B cell (primary cell): ENCODE data around the gene ZFR. TPM values are rescaled to one million over a fixed set of nuclear protein-coding genes. Genes with fewer than 3 reads are reported as not detected.
"Not testable (repeated sequence)": the region's sequence is repeated elsewhere in the genome, so short reads cannot be mapped to it uniquely, and the experiment has no call there.

ENCODE experiments used
- ATAC-seq: fragments of 200-7000 bp; cut with Tn5 transposase; one replicate; pipeline ENCODE4 v1.10.0; 2021; ENCODE audit warnings: low read depth, mild to moderate bottlenecking, moderate number of reproducible peaks, moderate library complexity
- CTCF ChIA-PET: fragments of 350-600 bp; sonication (Branson Sonifier 250); formaldehyde crosslinking; loops from one replicate; lab custom pipeline; 2021; ENCODE audit warnings: antibody characterized with exemption, inconsistent platforms; lab: Charles Lee
- POLR2A ChIA-PET: fragments of 350-600 bp; sonication (Branson Sonifier 250); formaldehyde crosslinking; loops from one replicate; lab custom pipeline; 2021; ENCODE audit warnings: antibody characterized with exemption; lab: Charles Lee
- DNase-seq: peaks from one replicate; pipeline ENCODE4 v3.0.0; 2013
- H2AFZ ChIP-seq: 2 replicates; pipeline ENCODE4 v1.6.1; 2012; ENCODE audit warnings: mild to moderate bottlenecking, low read depth, low read length; ENCODE audit not compliant: insufficient read depth, poor library complexity, severe bottlenecking
- H3K27ac ChIP-seq, 2 donors: 1 replicate in 1 of 2; 2 replicates in 1 of 2; pipeline ENCODE4 v1.5.1; 2012 to 2013; ENCODE audit warnings: low read length in 2 of 2, mild to moderate bottlenecking in 2 of 2, moderate library complexity in 1 of 2
- H3K27me3 ChIP-seq, 4 experiments: fragments of 200-600 bp in 1 of 4; sonication (generic) in 1 of 4; replicated peaks in 1 of 4; 1 replicate in 2 of 4; 2 replicates in 2 of 4; pipeline versions ENCODE4 v1.6.1 to v1.7.0; 2013 to 2016; ENCODE audit warnings: low read length in 3 of 4, mild to moderate bottlenecking in 2 of 4, mixed read lengths in 1 of 4, moderate library complexity in 1 of 4; ENCODE audit not compliant: insufficient read depth in 4 of 4, control insufficient read depth in 3 of 4; ENCODE audit errors: control extremely low read depth in 1 of 4
- H3K36me3 ChIP-seq, 2 experiments: replicated peaks in 1 of 2; 1 replicate in 1 of 2; 2 replicates in 1 of 2; pipeline versions ENCODE4 v1.6.1 to v1.7.1; 2013; ENCODE audit warnings: low read length in 1 of 2; ENCODE audit not compliant: insufficient read depth in 2 of 2, control insufficient read depth in 1 of 2; ENCODE audit errors: control extremely low read depth in 1 of 2, extremely low read depth in 1 of 2
- H3K4me1 ChIP-seq, 2 donors: fragments of 200-600 bp in 1 of 2; sonication (generic) in 1 of 2; 1 replicate in 1 of 2; 2 replicates in 1 of 2; pipeline versions ENCODE4 v1.5.1 to v1.6.1; 2013 to 2017; ENCODE audit warnings: low read length in 2 of 2; ENCODE audit not compliant: control insufficient read depth in 2 of 2, insufficient read depth in 2 of 2
- H3K4me2 ChIP-seq: replicated peaks from 2 replicates; pipeline ENCODE3; 2012; ENCODE audit warnings: mild to moderate bottlenecking, low read depth, low read length; ENCODE audit not compliant: poor library complexity, severe bottlenecking
- H3K4me3 ChIP-seq, 5 experiments: fragments of 200-600 bp in 1 of 5; sonication (generic) in 1 of 5; 1 replicate in 3 of 5; 2 replicates in 2 of 5; pipeline versions ENCODE4 v1.5.1 to v1.7.0; 2011 to 2016; ENCODE audit warnings: low read length in 4 of 5, mild to moderate bottlenecking in 4 of 5, low read depth in 2 of 5, control low read depth in 1 of 5, moderate library complexity in 1 of 5; ENCODE audit not compliant: insufficient read depth in 1 of 5; ENCODE audit errors: control extremely low read depth in 1 of 5, extremely low read depth in 1 of 5
- H3K79me2 ChIP-seq: fragments of 200-600 bp; sonication (generic); one replicate; pipeline ENCODE4 v1.6.0; 2016; ENCODE audit warnings: low read length; ENCODE audit not compliant: control insufficient read depth, insufficient read depth
- H3K9ac ChIP-seq: fragments of 200-600 bp; sonication (generic); 2 replicates; pipeline ENCODE4 v1.6.1; 2017; ENCODE audit warnings: mild to moderate bottlenecking, low read length, moderate library complexity
- H3K9me3 ChIP-seq, 3 donors: one replicate each; pipeline versions ENCODE4 v1.6.1 to v1.7.1; 2013; ENCODE audit warnings: low read length in 2 of 3; ENCODE audit not compliant: control insufficient read depth in 2 of 3, insufficient read depth in 1 of 3; ENCODE audit errors: control extremely low read depth in 1 of 3
- H4K20me1 ChIP-seq: 2 replicates; pipeline ENCODE4 v1.6.0; 2012; ENCODE audit warnings: mild to moderate bottlenecking, low read length; ENCODE audit not compliant: insufficient read depth, control insufficient read depth, poor library complexity, severe bottlenecking
- H3K27ac Mint-ChIP-seq: one replicate; pipeline ENCODE4 v1.8.0; 2021; ENCODE audit warnings: mixed read lengths
- H3K27me3 Mint-ChIP-seq: one replicate; pipeline ENCODE4 v1.8.0; 2021; ENCODE audit warnings: mixed read lengths
- H3K4me1 Mint-ChIP-seq: one replicate; pipeline ENCODE4 v1.8.0; 2021; ENCODE audit warnings: mixed read lengths
- H3K4me3 Mint-ChIP-seq: one replicate; pipeline ENCODE4 v1.8.0; 2021; ENCODE audit warnings: mixed read lengths
- H3K9me3 Mint-ChIP-seq: one replicate; pipeline ENCODE4 v1.8.0; 2022; ENCODE audit warnings: mixed read lengths; ENCODE audit not compliant: insufficient read depth
- EZH2 ChIP-seq: IDR thresholded peaks from 2 replicates; pipeline ENCODE4 v1.6.1; 2012; ENCODE audit warnings: borderline replicate concordance, low read depth, mild to moderate bottlenecking, moderate library complexity, low read length; ENCODE audit not compliant: insufficient read depth, poor library complexity, severe bottlenecking
- WGBS: methylation state at CpG from one replicate; pipeline ENCODE4 v1.1.5; 2013; ENCODE audit warnings: missing lambda C conversion rate; ENCODE audit not compliant: insufficient coverage; 5-methylcytosine and 5-hydroxymethylcytosine counted together
- intact Hi-C: fragments of 100-400 bp; cut with micrococcal nuclease; formaldehyde crosslinking; loops from one replicate; pipeline ENCODE4 v1.10.0; 2022
- polyA plus RNA-seq: library from polyadenylated mRNA; depleted of rRNA; stranded (reverse); fragments of >200 nt; gene quantifications from 2 replicates; pipeline ENCODE4 v1.2.3, GENCODE V29; 2012
- total RNA-seq, 2 donors: library from RNA; stranded (reverse); fragments of 120-200 nt in 1 of 2; gene quantifications; 1 replicate in 1 of 2; 2 replicates in 1 of 2; pipeline versions ENCODE4 v1.2.3 to v1.2.4, GENCODE V29; 2013 to 2022
- TF ChIP-seq, protein P1 (sequence below): fragments of 200-600 bp; IDR thresholded peaks from one replicate; pipeline ENCODE4 v1.8.0; 2022; ENCODE audit warnings: antibody characterized with exemption, mild to moderate bottlenecking

Gene ZFR
- total and polyA plus RNA-seq, 2 donors (not counting 1 experiment from before 2014, with no cell fraction given), result 31.4 to 69.0 TPM

DNA sequence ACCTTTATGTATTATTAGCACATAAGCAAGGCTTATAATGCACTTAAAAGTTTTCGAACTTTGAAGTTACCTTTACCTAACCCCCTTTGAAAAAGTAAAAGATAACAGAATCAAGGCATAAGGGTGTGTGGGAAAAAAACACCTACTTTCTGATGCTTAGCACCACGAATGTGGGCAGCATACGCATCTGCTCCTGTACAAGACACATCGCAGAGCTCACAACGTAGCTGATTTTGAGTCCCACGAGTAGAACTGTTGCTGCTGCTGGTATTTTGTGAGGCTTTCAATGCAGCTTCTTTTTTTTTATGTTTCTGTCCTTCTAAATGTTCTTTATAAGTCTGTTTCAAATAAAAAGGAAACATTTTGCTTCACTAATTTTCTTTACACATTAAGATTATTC lies 40.8 kb downstream of the ZFR start:
- peaks cover 7% of the 10 kb centered on the region for H3K79me2 ChIP-seq
- Mint-ChIP-seq H3K9me3 (no peaks in the 10 kb centered on the region), H3K4me3 (no peak overlapping the region), H3K27me3 (no peaks in the 10 kb centered on the region), H3K4me1 (no peaks in the 10 kb centered on the region), H3K27ac (no peak overlapping the region)
- H3K9ac ChIP-seq, result no peak overlapping the region
- no peaks in the 10 kb centered on the region for H3K4me1 ChIP-seq
- POLR2A ChIA-PET, result no interaction called here
- CTCF ChIA-PET, result no interaction called here
- H3K27ac ChIP-seq, result no peak overlapping the region
- no peak for TF ChIP-seq EZH2
- TF ChIP-seq, protein P1, sequence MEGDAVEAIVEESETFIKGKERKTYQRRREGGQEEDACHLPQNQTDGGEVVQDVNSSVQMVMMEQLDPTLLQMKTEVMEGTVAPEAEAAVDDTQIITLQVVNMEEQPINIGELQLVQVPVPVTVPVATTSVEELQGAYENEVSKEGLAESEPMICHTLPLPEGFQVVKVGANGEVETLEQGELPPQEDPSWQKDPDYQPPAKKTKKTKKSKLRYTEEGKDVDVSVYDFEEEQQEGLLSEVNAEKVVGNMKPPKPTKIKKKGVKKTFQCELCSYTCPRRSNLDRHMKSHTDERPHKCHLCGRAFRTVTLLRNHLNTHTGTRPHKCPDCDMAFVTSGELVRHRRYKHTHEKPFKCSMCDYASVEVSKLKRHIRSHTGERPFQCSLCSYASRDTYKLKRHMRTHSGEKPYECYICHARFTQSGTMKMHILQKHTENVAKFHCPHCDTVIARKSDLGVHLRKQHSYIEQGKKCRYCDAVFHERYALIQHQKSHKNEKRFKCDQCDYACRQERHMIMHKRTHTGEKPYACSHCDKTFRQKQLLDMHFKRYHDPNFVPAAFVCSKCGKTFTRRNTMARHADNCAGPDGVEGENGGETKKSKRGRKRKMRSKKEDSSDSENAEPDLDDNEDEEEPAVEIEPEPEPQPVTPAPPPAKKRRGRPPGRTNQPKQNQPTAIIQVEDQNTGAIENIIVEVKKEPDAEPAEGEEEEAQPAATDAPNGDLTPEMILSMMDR, result no peak
- no peak overlapping the region for H3K4me3 ChIP-seq
- no peaks in the 10 kb centered on the region for H3K9me3 ChIP-seq
- H2AFZ ChIP-seq, result no peak overlapping the region
- 100% methylated on average over 3 of the region's 6 CpGs for WGBS
- ATAC-seq (no peak), DNase-seq (no peak)
- H3K36me3 ChIP-seq, result peaks cover 20 to 88% of the 10 kb centered on the region in 2 experiments
- H3K4me2 ChIP-seq, result no peak overlapping the region
- peaks cover 15% of the 10 kb centered on the region for H4K20me1 ChIP-seq
- intact Hi-C loops, result no loop called here
- no peaks in the 10 kb centered on the region for H3K27me3 ChIP-seq

GRCh38 chr5:32400401-32400800 lies 44.1 kb downstream of the ZFR start:
- ATAC-seq, result no peak
- H3K36me3 ChIP-seq, result peaks cover 21 to 80% of the 10 kb centered on the region in 2 experiments
- H3K4me3 ChIP-seq, result no peak overlapping the region
- Mint-ChIP-seq H3K27me3 (no peaks in the 10 kb centered on the region), H3K27ac (no peak overlapping the region), H3K4me1 (no peaks in the 10 kb centered on the region), H3K9me3 (no peaks in the 10 kb centered on the region), H3K4me3 (no peak overlapping the region)
- ChIA-PET POLR2A (no interaction called here), CTCF (no interaction called here)
- 100% methylated on average over 1 of the region's 1 CpG for WGBS
- H3K9ac ChIP-seq, result no peak overlapping the region
- H3K79me2 ChIP-seq, result no peaks in the 10 kb centered on the region
- H3K4me1 ChIP-seq, result no peaks in the 10 kb centered on the region
- H3K9me3 ChIP-seq, result no peaks in the 10 kb centered on the region
- TF ChIP-seq, protein P1, result no peak
- TF ChIP-seq EZH2, result no peak
- no peaks in the 10 kb centered on the region for H3K27me3 ChIP-seq
- no peak for DNase-seq
- no peaks in the 10 kb centered on the region for H4K20me1 ChIP-seq
- H3K27ac ChIP-seq, result no peak overlapping the region
- intact Hi-C loops, result no loop called here
- no peak overlapping the region for H3K4me2 ChIP-seq
- H2AFZ ChIP-seq, result no peak overlapping the region

- intact Hi-C loops, H3K9me3 Mint-ChIP-seq, H3K9ac ChIP-seq, H3K4me2 ChIP-seq, H2AFZ ChIP-seq, H3K27me3 Mint-ChIP-seq, H3K4me1 ChIP-seq, H3K79me2 ChIP-seq, H3K27ac Mint-ChIP-seq, H3K4me3 ChIP-seq, DNase-seq, H3K27ac ChIP-seq, H4K20me1 ChIP-seq, H3K9me3 ChIP-seq, H3K4me3 Mint-ChIP-seq, POLR2A ChIA-PET, H3K27me3 ChIP-seq, ATAC-seq, H3K4me1 Mint-ChIP-seq: not testable (repeated sequence)
- CTCF ChIA-PET, result interaction anchor here (1.5 kb wide), 1 partner anchor 191 kb away, joined by 4 read pairs; no protein-coding TSS in a partner anchor
- peaks cover 25 to 82% of the 10 kb centered on the region in 2 experiments for H3K36me3 ChIP-seq
- WGBS, result 99% methylated on average over 7 of the region's 10 CpGs
Observed at GRCh38 chr5:32398754-32399153, 45.8 kb downstream of the ZFR start.
